Neuronal stem cell (in vitro differentiated cells): Measurements from ENCODE around the gene CCZ1B. TPM values are rescaled to one million over a fixed set of nuclear protein-coding genes. Genes with fewer than 3 reads are reported as not detected.
A peak's percentile ranks its signal among the peaks of the same experiment; 100 is the strongest.
"Not testable (repeated sequence)": the region's sequence is repeated elsewhere in the genome, so short reads cannot be mapped to it uniquely, and the experiment has no call there.

Experiments
- DNase-seq: peaks from one replicate; pipeline ENCODE4 v3.0.0-alpha.2; 2013; ENCODE audit warnings: low spot score
- H2AFZ ChIP-seq: one replicate; pipeline ENCODE4 v1.6.1; 2013; ENCODE audit warnings: mild to moderate bottlenecking, low read length, inconsistent platforms
- H2AK5ac ChIP-seq: 2 replicates; pipeline ENCODE4 v1.6.1; 2013; ENCODE audit warnings: low read depth, mild to moderate bottlenecking, inconsistent platforms, low read length, moderate library complexity, mixed read lengths
- H2BK120ac ChIP-seq: 2 replicates; pipeline ENCODE4 v1.6.1; 2013; ENCODE audit warnings: low read depth, mild to moderate bottlenecking, inconsistent platforms, low read length, moderate library complexity, mixed read lengths
- H2BK12ac ChIP-seq: one replicate; pipeline ENCODE4 v1.6.1; 2013; ENCODE audit warnings: low read length, inconsistent platforms
- H2BK15ac ChIP-seq: 2 replicates; pipeline ENCODE4 v1.6.1; 2013; ENCODE audit warnings: mild to moderate bottlenecking, low read length, inconsistent platforms, mixed read lengths
- H2BK5ac ChIP-seq: one replicate; pipeline ENCODE4 v1.6.1; 2013; ENCODE audit warnings: inconsistent platforms, mild to moderate bottlenecking, low read length, moderate library complexity
- H3K14ac ChIP-seq: one replicate; pipeline ENCODE4 v1.6.1; 2013; ENCODE audit warnings: low read length, inconsistent platforms
- H3K18ac ChIP-seq: 2 replicates; pipeline ENCODE4 v1.6.1; 2013; ENCODE audit warnings: low read length, inconsistent platforms
- H3K23ac ChIP-seq: 2 replicates; pipeline ENCODE4 v1.6.1; 2013; ENCODE audit warnings: low read depth, mild to moderate bottlenecking, mixed read lengths, low read length, inconsistent platforms; ENCODE audit not compliant: poor library complexity
- H3K27ac ChIP-seq: replicated peaks from 3 replicates; pipeline ENCODE4 v1.5.1; 2013; ENCODE audit warnings: low read length, inconsistent platforms
- H3K27me3 ChIP-seq, 3 experiments: 2 replicates each; pipeline ENCODE4 v1.6.1; 2013; ENCODE audit warnings: low read length in 3 of 3, mild to moderate bottlenecking in 2 of 3, inconsistent platforms in 1 of 3, low read depth in 1 of 3, mixed read lengths in 1 of 3, moderate library complexity in 1 of 3; ENCODE audit not compliant: control insufficient read depth in 3 of 3, insufficient read depth in 3 of 3
- H3K36me3 ChIP-seq, 2 donors: replicated peaks in 1 of 2; 2 replicates each; pipeline ENCODE4 v1.6.1; 2013; ENCODE audit warnings: low read length in 2 of 2; ENCODE audit not compliant: control insufficient read depth in 2 of 2, insufficient read depth in 2 of 2
- H3K4ac ChIP-seq: 2 replicates; pipeline ENCODE4 v1.6.1; 2013; ENCODE audit warnings: inconsistent platforms, mild to moderate bottlenecking, low read length, moderate library complexity
- H3K4me1 ChIP-seq, 2 donors: 1 replicate in 1 of 2; 2 replicates in 1 of 2; pipeline ENCODE4 v1.6.1; 2013; ENCODE audit warnings: low read length in 2 of 2, low read depth in 1 of 2; ENCODE audit not compliant: control insufficient read depth in 2 of 2, insufficient read depth in 1 of 2
- H3K4me2 ChIP-seq: one replicate; pipeline ENCODE4 v1.6.1; 2013; ENCODE audit warnings: mild to moderate bottlenecking, low read length, inconsistent platforms; ENCODE audit not compliant: insufficient read depth, poor library complexity, severe bottlenecking
- H3K4me3 ChIP-seq, 2 donors: 2 replicates each; pipeline ENCODE4 v1.5.1; 2013; ENCODE audit warnings: low read length in 2 of 2, mild to moderate bottlenecking in 2 of 2, inconsistent platforms in 1 of 2, moderate library complexity in 1 of 2
- H3K79me1 ChIP-seq: one replicate; pipeline ENCODE4 v1.6.1; 2013; ENCODE audit warnings: low read depth, mild to moderate bottlenecking, inconsistent platforms, low read length, moderate library complexity
- H3K9ac ChIP-seq: one replicate; pipeline ENCODE4 v1.6.1; 2013; ENCODE audit warnings: mild to moderate bottlenecking, low read depth, low read length, inconsistent platforms; ENCODE audit not compliant: poor library complexity
- H3K9me3 ChIP-seq, 2 donors: replicated peaks in 1 of 2; 2 replicates each; pipeline versions ENCODE3 to v1.6.1; 2013; ENCODE audit warnings: low read length in 2 of 2, mild to moderate bottlenecking in 2 of 2, inconsistent platforms in 1 of 2, low read depth in 1 of 2, mixed read lengths in 1 of 2, moderate library complexity in 1 of 2; ENCODE audit not compliant: control insufficient read depth in 2 of 2, insufficient read depth in 1 of 2
- H4K8ac ChIP-seq: one replicate; pipeline ENCODE4 v1.6.1; 2013; ENCODE audit warnings: low read depth, mild to moderate bottlenecking, inconsistent platforms, low read length, moderate library complexity
- H4K91ac ChIP-seq: one replicate; pipeline ENCODE4 v1.6.1; 2013; ENCODE audit warnings: low read length, low read depth, mild to moderate bottlenecking, inconsistent platforms; ENCODE audit not compliant: poor library complexity
- WGBS, 2 donors: extraction: QIAGEN DNeasy Blood & Tissue Kit; methylation state at CpG; one replicate each; pipeline ENCODE4 v1.1.7; 2013; ENCODE audit warnings: missing lambda C conversion rate in 2 of 2, mixed read lengths in 1 of 2; ENCODE audit not compliant: insufficient read length in 2 of 2, insufficient replicate concordance in 1 of 2; ENCODE audit errors: extremely low coverage in 2 of 2; 5-methylcytosine and 5-hydroxymethylcytosine counted together
- polyA plus RNA-seq, 2 experiments: library from polyadenylated mRNA; stranded (reverse); fragments of 200-250 nt; gene quantifications; one replicate each; pipeline ENCODE4 v1.2.3, GENCODE V29; 2013

The CCZ1B gene
- polyA plus RNA-seq (2013, experiment 1 of 2): 12.9 TPM
- polyA plus RNA-seq (2013, experiment 2 of 2): 12.9 TPM

DNA sequence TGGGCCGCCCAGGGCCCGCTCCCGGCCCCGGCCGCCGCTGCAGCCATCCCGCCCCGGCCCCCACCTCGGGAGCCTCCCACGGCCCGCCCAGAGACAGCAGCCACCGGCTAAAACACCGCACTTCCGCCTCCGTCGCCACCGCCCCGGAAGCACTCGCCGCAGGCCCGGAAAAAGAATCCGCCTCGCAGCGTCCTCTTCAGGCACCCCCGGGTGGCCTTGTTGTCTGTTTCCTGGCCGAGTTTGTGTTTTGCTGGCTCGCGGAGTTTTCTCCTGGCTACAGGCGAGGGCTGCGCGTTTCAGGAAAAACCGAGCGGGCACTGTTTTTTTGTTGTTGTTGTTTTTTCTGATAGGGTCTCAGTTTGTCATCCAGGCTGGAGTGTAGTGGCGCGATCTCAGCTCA, at the start of gene CCZ1B:
Gene CCZ1B (minus strand): TSS at position 125 of the 400 bp plus-strand sequence. CDS start 78 bp downstream, at position 47.
- H2BK5ac ChIP-seq, H2BK120ac ChIP-seq, H3K9ac ChIP-seq, H3K27me3 ChIP-seq, H3K4me1 ChIP-seq, H2BK12ac ChIP-seq, H3K4ac ChIP-seq, H3K79me1 ChIP-seq, H3K9me3 ChIP-seq, H3K14ac ChIP-seq, H3K18ac ChIP-seq, H4K8ac ChIP-seq, H2AK5ac ChIP-seq, H3K27ac ChIP-seq, H2BK15ac ChIP-seq, H3K23ac ChIP-seq, H4K91ac ChIP-seq: not testable (repeated sequence)
- peaks cover 0 to 15% of the 10 kb centered on the region in 2 donors for H3K36me3 ChIP-seq
- DNase-seq: peak; percentile 14
- WGBS, 2 donors: no CpG with 5 or more reads among the region's 35 CpGs
- peak within 1 kb of the TSS; percentile 37 for H3K4me2 ChIP-seq
- peak within 1 kb of the TSS; percentile 51 to 71 for H3K4me3 ChIP-seq
- peak within 1 kb of the TSS; percentile 85 for H2AFZ ChIP-seq

DNA sequence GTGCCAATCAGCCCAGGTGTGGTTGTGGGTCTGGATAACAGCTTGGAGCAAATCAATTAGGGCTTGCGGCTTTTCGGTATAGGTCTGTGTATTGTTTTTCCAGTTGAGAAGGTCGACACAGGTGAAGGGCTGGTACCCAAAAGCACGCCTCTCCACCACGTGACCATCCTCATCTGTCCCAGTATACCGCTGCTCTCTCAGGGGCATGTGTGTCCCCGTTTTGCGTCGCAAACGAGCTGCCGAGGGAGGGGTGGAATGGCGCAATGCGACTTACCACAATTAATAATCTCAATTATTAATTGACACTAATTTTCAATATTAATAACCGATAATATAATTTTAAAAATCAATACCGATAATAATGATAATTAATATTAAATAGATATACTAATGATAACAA, 48.9 kb upstream of the CCZ1B start:
- not testable (repeated sequence) for H4K91ac ChIP-seq, H3K18ac ChIP-seq, DNase-seq, H3K79me1 ChIP-seq, H3K4me3 ChIP-seq, H3K9me3 ChIP-seq, H2BK120ac ChIP-seq, H4K8ac ChIP-seq, H3K27me3 ChIP-seq, H3K23ac ChIP-seq, H2AK5ac ChIP-seq, H3K9ac ChIP-seq, H2BK15ac ChIP-seq, H3K27ac ChIP-seq, H2AFZ ChIP-seq, H2BK5ac ChIP-seq, H3K36me3 ChIP-seq, H3K4me2 ChIP-seq, H3K4ac ChIP-seq, H2BK12ac ChIP-seq, H3K4me1 ChIP-seq
- 100% methylated on average over 2 of the region's 15 CpGs; no CpG with 5 or more reads in 1 of the 2 donors for WGBS, 2 donors
- peak overlapping the region; percentile 38 for H3K14ac ChIP-seq

DNA sequence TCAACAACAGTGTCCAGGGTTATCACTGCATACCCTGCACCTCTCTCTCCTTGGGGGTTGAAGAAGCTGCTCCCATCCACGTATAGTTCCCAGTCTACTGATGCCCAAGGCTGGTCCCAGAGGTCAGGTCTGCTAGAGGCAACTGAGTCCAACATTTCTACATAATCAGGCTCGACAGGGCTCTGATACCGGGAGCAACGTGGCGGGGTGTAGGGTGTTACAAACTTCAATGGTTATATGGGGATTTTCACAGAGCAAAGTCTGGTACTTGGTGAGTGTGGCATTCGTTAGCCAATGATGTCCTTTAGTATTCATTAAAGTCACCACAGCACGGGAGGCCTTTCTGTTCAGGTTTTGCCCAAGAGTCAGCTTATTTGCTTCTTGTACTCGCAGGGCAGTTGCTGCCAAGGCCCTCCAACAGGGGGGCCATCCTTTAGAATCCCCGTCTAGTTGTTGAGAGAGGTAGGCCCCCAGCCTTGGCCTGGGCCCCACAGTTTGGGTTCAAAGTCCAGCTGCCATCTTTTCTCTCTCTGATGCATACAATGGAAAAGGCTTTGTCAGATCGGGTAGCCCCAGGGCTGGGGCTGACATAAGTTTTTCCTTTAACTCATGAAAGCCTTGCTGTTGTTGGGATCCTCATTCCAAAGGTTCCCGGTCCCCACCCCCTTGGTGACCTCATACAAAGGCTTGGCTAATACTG, 46.3 kb upstream of the CCZ1B start:
- not testable (repeated sequence) for H3K79me1 ChIP-seq, H4K91ac ChIP-seq, H2AFZ ChIP-seq, H2BK12ac ChIP-seq, H3K23ac ChIP-seq, H2AK5ac ChIP-seq, H2BK15ac ChIP-seq, H3K4ac ChIP-seq, H3K14ac ChIP-seq, H3K36me3 ChIP-seq, H3K18ac ChIP-seq, H3K27ac ChIP-seq, DNase-seq, H3K27me3 ChIP-seq, H3K4me3 ChIP-seq, H3K4me1 ChIP-seq, H2BK120ac ChIP-seq, H4K8ac ChIP-seq, H3K4me2 ChIP-seq, H3K9ac ChIP-seq, H3K9me3 ChIP-seq
- WGBS, 2 donors: no CpG with 5 or more reads among the region's 11 CpGs
- H2BK5ac ChIP-seq: peak overlapping the region; percentile 66

DNA sequence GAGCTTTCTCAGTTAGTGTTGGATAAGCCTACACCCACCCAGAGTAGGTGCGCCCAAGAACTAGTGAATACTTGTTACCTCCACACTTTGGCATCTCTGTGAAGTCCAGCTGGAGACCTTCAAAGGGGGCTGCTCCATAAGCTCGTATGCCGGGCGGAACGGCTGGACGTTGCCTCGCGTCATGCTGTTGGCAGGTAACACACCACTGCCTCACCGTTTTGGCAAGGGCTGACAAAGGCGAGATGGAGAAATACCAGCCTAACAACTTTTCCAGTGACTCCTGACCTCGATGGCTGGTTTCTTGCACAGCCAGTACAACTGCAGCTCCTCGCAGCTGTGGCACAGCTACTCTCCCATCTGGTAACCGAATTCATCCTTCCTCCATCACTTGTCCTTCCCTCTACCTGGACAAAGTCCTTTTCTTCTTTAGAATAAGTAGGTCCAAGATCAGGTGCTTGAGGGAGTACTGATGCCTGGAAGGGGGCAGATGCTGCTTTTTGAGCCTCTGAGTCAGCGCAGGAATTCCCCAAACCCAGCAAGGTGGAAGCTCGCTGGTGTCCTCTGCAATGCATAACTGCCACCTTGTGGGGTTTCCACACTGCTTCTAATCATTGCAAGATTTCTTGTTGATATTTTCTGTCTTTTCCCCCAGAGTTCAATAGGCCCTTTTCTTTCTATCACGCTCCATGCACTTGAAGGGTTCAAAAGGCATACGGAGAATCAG, 45.5 kb upstream of the CCZ1B start:
- DNase-seq, H3K18ac ChIP-seq, H2BK12ac ChIP-seq, H3K14ac ChIP-seq, H3K4me1 ChIP-seq, H4K91ac ChIP-seq, H2AK5ac ChIP-seq, H3K4me2 ChIP-seq, H2AFZ ChIP-seq, H3K4me3 ChIP-seq, H3K79me1 ChIP-seq, H3K36me3 ChIP-seq, H4K8ac ChIP-seq, H2BK120ac ChIP-seq, H3K9ac ChIP-seq, H3K9me3 ChIP-seq, H2BK5ac ChIP-seq, H3K23ac ChIP-seq, H3K4ac ChIP-seq, H3K27ac ChIP-seq, H3K27me3 ChIP-seq, H2BK15ac ChIP-seq: not testable (repeated sequence)
- no CpG with 5 or more reads among the region's 17 CpGs for WGBS, 2 donors
